Measurements from ENCODE around the gene RAB11FIP4. TPM values are rescaled to one million over a fixed set of nuclear protein-coding genes. Genes with fewer than 3 reads are reported as not detected.

RAB11FIP4 gene
- total RNA-seq, 4 donors from 2014 or later = 0.09 to 0.22 (median 0.16) TPM; not detected in 1

- TF ChIP-seq CTCF (IDR thresholded peaks at IDR 0.05 in 4 of 5, conservative IDR thresholded peaks at IDR 0.05 in 1 of 5) = no peak
- TF ChIP-seq POLR2A (IDR thresholded peaks at IDR 0.05) = no peak
- Histone ChIP-seq H3K27me3 (no peaks in the 10 kb centered on the region), H3K9me3 (no peaks in the 10 kb centered on the region), H3K27ac (no peak overlapping the region), H3K4me1 (no peaks in the 10 kb centered on the region), H3K36me3 (peaks cover 3 to 46% of the 10 kb centered on the region in 2 donors), H3K4me3 (no peak overlapping the region)
- DNase-seq = no peak
- no peak for ATAC-seq
- intact Hi-C loops (cut with DNase I; ENCODE audit: low total_unique reads) = no loop called here
- in situ Hi-C loops (cut with MboI; ENCODE audit: low sequenced_read_pairs in 4 of 4) = no loop called here
Measured at GRCh38 chr17:31357091-31357490, 34.4 kb upstream of the RAB11FIP4 start.

GRCh38 chr17:31357839-31358394 is 33.6 kb upstream of the RAB11FIP4 start:
- DNase-seq = no peak
- H3K4me3 ChIP-seq = no peak overlapping the region
- H3K27ac ChIP-seq = no peak overlapping the region
- H3K4me1 ChIP-seq = no peaks in the 10 kb centered on the region
- H3K27me3 ChIP-seq = no peaks in the 10 kb centered on the region
- ATAC-seq = no peak
- intact Hi-C loops (cut with DNase I; ENCODE audit: low total_unique reads) = no loop called here
- no peaks in the 10 kb centered on the region for H3K9me3 ChIP-seq
- in situ Hi-C loops (cut with MboI; ENCODE audit: low sequenced_read_pairs in 4 of 4) = no loop called here
- TF ChIP-seq CTCF (IDR thresholded peaks at IDR 0.05 in 4 of 5, conservative IDR thresholded peaks at IDR 0.05 in 1 of 5) (no peak), POLR2A (IDR thresholded peaks at IDR 0.05) (no peak)
- peaks cover 3 to 38% of the 10 kb centered on the region in 2 donors for H3K36me3 ChIP-seq

GRCh38 chr17:31364012-31364411 is 27.5 kb upstream of the RAB11FIP4 start:
- Histone ChIP-seq H3K27me3 (no peaks in the 10 kb centered on the region), H3K27ac (no peak overlapping the region), H3K4me3 (no peak overlapping the region), H3K4me1 (no peaks in the 10 kb centered on the region), H3K36me3 (peaks cover 3 to 22% of the 10 kb centered on the region in 2 donors), H3K9me3 (no peaks in the 10 kb centered on the region)
- DNase-seq = no peak
- no peak for ATAC-seq
- TF ChIP-seq POLR2A (IDR thresholded peaks at IDR 0.05) = no peak
- TF ChIP-seq CTCF (IDR thresholded peaks at IDR 0.05 in 4 of 5, conservative IDR thresholded peaks at IDR 0.05 in 1 of 5) = no peak
- in situ Hi-C loops (cut with MboI; ENCODE audit: low sequenced_read_pairs in 4 of 4) = no loop called here
- intact Hi-C loops (cut with DNase I; ENCODE audit: low total_unique reads) = no loop called here

GRCh38 chr17:31366088-31366487 is 25.4 kb upstream of the RAB11FIP4 start:
- no peaks in the 10 kb centered on the region for H3K27me3 ChIP-seq
- no peaks in the 10 kb centered on the region for H3K4me1 ChIP-seq
- no peaks in the 10 kb centered on the region for H3K9me3 ChIP-seq
- H3K36me3 ChIP-seq = peaks cover 0 to 12% of the 10 kb centered on the region in 2 donors
- no peak overlapping the region for H3K27ac ChIP-seq
- in situ Hi-C loops (cut with MboI; ENCODE audit: low sequenced_read_pairs in 4 of 4) = no loop called here
- ATAC-seq (no peak), DNase-seq (no peak)
- no peak overlapping the region for H3K4me3 ChIP-seq
- intact Hi-C loops (cut with DNase I; ENCODE audit: low total_unique reads) = no loop called here
- TF ChIP-seq CTCF (IDR thresholded peaks at IDR 0.05 in 4 of 5, conservative IDR thresholded peaks at IDR 0.05 in 1 of 5) (no peak), POLR2A (IDR thresholded peaks at IDR 0.05) (no peak)

- intact Hi-C loops (cut with DNase I; ENCODE audit: low total_unique reads) (no loop called here), in situ Hi-C loops (cut with MboI; ENCODE audit: low sequenced_read_pairs in 4 of 4) (no loop called here)
Measured at GRCh38 chr17:31369266-31369665, 22.2 kb upstream of the RAB11FIP4 start.

More at GRCh38 chr17:31369266-31369665, 22.2 kb upstream of the RAB11FIP4 start:
- peaks cover 0 to 11% of the 10 kb centered on the region in 2 donors for H3K36me3 ChIP-seq
- H3K27ac ChIP-seq = no peak overlapping the region
- H3K27me3 ChIP-seq = no peaks in the 10 kb centered on the region
- no peaks in the 10 kb centered on the region for H3K9me3 ChIP-seq
- ATAC-seq (no peak), DNase-seq (no peak)
- TF ChIP-seq CTCF (IDR thresholded peaks at IDR 0.05 in 4 of 5, conservative IDR thresholded peaks at IDR 0.05 in 1 of 5) = no peak
- no peaks in the 10 kb centered on the region for H3K4me1 ChIP-seq
- no peak overlapping the region for H3K4me3 ChIP-seq

All from gastrocnemius medialis (tissue), 4 donors.